NCI-H1417 (cell line): Measurements from ENCODE around the gene MIX23.
"Not testable (repeated sequence)": the region's sequence is repeated elsewhere in the genome, so short reads cannot be mapped to it uniquely, and the experiment has no call there.

Experiments used
- DNase-seq, 3 experiments: peaks; one replicate each; lab custom pipeline; 2025; lab: John Stamatoyannopoulos, UW

The MIX23 gene

GRCh38 chr3:122392868-122393844, 10.1 kb upstream of the MIX23 start:
- DNase-seq, result peak; percentile 15 to 55 (median 22)

GRCh38 chr3:122391681-122392446, 8.8 kb upstream of the MIX23 start:
- no peak for DNase-seq

DNA sequence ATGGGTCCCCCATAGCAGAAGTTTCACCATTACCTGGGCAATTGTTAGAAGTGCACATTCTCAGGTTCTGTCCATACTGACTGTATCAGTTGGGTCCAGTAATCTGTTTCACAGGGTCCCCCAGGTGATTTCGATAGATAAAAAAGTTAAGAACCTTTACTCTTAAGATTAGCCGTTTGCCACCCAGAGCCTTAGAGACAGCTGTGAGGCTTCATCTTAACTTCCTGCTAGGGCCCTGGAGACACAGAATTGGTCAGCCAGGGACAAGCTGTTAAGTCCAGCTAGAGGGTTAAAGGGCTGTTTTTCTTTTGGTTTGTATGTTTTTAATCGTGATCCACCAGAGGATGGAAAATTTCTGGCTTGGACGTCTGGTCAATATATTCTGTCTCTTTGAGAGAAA, 7.6 kb upstream of the MIX23 start:
- DNase-seq, result no peak

DNA sequence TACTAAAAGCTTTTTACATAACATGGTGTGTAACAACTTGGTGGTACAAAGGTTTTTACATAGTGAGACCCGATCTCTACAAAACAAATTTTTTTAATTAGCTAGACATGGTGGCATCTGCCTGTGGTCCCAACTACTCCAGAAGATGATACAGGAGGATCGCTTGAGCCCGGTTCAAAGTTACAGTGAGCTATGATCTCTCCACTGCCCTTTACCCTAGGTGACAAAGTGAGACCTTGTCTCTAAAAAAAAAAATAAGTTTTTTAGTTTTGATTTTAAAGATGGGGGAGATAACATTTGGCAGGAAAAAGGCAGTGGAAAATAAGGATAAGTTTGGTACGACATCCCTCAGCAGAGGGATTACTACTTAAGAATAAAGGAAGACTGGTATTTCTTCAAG, 6.9 kb upstream of the MIX23 start:
- DNase-seq, result no peak

DNA sequence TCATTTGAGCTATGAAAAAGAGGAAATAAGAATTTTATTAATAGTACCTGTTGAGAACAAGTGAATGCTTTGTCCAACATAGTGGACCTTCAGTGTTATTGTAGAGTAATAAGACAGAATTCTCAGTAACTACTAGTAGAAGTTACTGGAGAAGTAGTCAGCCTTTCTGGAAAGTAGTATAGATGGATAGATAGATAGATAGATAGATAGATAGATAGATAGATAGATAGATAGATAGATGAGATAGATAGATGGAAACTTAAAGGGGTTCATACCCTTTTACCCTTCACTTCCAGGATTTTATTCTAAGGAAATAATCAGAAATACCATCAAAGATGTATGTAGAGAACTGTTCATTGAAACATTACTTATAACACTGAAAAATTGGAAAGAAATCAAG, 6.2 kb upstream of the MIX23 start:
- DNase-seq, result no peak

- no peak for DNase-seq
Measured at GRCh38 chr3:122387709-122388108, 4.7 kb upstream of the MIX23 start.

DNA sequence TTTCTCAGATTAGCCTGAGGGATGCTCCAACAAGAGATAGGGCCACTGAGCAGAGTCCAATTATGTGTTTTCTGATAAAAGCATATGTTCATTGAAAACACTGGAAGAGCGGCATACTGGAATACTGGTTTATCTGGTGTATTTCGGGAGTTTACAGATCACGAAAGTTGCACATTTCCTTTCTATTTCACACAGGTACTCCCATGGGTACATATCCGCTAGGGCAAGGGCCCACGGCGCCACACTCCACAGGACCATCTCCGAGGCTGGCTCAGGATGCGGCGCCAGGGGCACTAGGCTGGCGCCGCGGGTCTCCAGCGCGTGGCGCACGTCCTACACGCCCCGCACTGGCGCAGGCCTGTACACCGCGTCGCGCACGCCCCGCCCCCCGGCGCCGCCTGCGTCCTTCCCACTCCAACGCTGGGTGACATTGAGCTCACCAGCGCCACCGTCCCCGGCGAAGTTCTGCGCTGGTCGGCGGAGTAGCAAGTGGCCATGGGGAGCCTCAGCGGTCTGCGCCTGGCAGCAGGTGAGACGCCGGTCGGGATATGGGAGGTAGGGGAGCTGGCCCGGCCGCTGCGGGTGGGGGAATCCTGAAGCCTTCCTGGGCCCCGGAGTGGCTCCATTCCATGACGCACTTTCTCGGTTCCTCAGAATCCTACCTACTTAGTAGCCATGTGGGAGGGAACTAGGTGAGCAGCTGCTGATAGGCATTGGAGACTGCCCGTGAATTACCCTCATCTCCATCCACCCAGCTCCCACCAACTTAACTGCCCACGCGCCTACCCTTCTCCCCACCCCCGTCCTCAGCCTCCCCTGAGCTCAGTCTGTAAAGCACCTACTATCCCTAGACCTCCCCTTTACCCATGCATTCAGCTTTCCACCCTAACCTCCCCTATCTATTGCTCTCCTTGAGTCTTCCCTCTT, 1.0 kb upstream of the MIX23 start, which contains the start of gene FAM162A:
TSS of gene FAM162A (plus strand) at position 412 of the 927 bp plus-strand sequence. CDS start at position 496, 84 bp downstream.
- DNase-seq, result peak; percentile 95 to 97 (median 97)

DNA sequence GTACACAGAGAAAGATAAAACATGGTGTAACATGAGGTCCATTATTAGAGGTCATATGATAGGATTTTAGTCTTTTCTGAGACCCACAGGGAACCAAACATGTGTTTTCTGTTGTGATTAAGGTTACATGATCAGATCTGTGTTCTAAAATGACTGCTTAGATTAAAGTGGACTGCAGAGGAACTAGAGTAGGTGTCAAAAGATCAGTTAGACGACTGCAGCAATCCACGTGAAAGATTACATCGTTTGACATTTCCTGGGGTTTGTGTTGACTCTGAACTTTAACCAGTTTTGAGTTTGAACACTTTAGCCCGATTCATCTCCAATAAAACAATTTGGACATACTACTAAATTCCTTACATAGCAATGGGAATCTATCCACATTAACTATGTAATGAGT, 5.1 kb downstream of the MIX23 start:
- no peak for DNase-seq

GRCh38 chr3:122374034-122374433, 9.0 kb downstream of the MIX23 start:
- no peak for DNase-seq

DNA sequence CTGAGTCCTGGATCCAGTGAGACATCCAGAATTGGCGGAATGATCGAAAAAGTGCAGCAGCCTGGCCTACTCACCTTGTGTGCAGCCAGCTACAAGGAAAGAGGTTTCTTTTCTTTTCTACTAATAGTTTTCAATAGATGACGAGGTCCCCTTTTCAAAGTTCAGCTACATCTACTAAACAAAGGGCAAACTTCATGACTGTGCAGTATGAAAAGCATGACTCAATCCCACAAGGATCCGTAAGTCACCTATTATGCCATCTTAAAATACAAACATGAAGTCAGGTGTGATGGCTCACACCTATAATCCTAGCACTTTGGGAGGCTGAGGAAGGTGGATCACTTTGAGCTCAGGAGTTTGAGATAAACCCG, 16.7 kb downstream of the MIX23 start:
- no peak for DNase-seq

- DNase-seq, result not testable (repeated sequence)
Measured at GRCh38 chr3:122365582-122366378, 17.3 kb downstream of the MIX23 start.

DNA sequence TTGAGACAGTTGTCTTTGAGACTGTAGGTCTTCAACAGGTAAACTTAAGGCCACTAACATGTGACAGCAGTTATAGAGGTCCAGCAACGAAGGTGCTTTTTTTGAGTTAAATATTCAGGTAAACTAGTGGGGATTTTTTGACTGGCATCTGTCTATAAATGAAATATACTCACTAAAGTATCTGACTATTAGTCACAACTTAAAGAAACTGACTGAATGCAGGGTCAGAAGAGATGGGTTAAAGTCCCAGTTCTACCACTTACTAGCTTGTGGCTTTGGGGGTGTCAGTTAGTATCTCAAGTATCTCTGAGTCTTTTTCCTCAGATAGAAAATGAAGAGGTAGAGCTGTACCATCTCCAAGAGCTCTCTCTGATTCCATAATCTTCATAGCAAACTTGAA, 18.0 kb downstream of the MIX23 start:
- DNase-seq, result no peak

- DNase-seq, result no peak
Measured at GRCh38 chr3:122364490-122364889, 18.5 kb downstream of the MIX23 start.

GRCh38 chr3:122362026-122362425, 21.0 kb downstream of the MIX23 start:
- DNase-seq, result no peak

DNA sequence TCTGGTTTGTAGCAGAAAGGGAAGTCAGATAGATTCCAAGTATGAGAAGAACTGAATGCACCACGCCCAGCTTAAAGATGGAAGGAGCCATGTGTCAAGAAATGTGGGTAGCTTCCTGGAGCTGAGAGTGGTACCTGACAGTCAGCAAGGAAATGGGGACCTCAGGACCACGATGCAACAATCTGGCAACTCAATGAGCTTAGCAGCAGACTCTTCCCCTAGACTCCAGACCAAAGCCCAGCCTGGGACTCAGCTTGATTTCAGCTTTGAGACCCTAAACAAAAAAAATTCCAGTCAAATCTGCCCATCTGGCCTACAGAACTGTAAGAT, 24.4 kb downstream of the MIX23 start:
- DNase-seq, result no peak

- DNase-seq, result peak in 2 of 3 experiments; percentile 14 to 75
Measured at GRCh38 chr3:122357828-122358702, 25.0 kb downstream of the MIX23 start.

DNA sequence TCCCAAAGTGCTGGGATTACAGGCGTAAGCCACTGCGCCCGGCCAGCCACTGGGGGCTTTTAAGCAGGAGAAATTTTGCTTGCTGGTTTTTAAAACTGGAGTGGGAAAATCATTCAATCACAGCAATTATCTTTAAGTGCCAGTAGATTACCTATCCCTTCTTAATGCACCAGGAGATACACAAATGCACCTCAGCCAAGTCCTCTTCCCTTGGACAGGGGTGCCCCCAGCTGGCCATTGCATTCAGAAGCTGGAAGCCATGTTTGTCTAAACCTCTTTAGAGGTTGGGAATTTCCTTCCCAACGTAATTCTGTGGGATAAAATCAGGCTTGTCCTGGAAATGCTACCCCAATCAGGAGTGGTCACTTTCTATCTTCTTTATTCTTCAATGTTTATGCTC, 26.6 kb downstream of the MIX23 start:
- peak; percentile 58 to 83 (median 62) for DNase-seq

DNA sequence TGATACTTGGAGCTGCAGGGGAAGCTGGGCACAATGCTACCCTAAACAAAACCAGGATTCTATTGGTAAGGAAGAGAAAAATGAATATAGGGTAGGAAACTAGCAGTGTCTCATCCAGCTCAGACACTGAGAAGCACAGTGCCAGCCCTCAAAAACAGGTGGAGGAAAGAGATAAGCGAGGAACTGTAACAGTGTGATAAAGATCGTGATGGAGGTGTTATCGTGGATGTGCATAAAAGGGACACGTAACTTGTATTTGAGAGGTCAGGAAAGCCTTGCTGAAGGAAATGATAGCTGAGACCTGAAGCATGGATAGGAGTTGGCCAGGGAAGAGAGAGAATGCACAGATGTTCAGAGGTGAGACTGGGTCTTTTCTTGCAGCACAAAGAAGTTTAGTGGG, 27.4 kb downstream of the MIX23 start:
- DNase-seq, result no peak

- no peak for DNase-seq
Measured at GRCh38 chr3:122353893-122354401, 29.1 kb downstream of the MIX23 start.

GRCh38 chr3:122353215-122353614, 29.8 kb downstream of the MIX23 start:
- no peak for DNase-seq
